SK-N-SH treated with all-trans-retinoic acid at 6 μM for 48 hours (cell line): ENCODE results near the gene SYT12.
A peak's percentile ranks its signal among the peaks of the same experiment; 100 is the strongest.

Source experiments
- ATAC-seq: fragments of 200-7000 bp; cut with Tn5 transposase; 3 replicates; pipeline ENCODE4 v1.9.1; 2020; ENCODE audit warnings: mild to moderate bottlenecking, moderate library complexity
- ARNTL ChIP-seq: fragments of 450-650 bp; formaldehyde crosslinking; IDR thresholded peaks from 2 replicates; pipeline ENCODE4 v1.5.0; 2020; ENCODE audit warnings: low read depth, mild to moderate bottlenecking, moderate library complexity, borderline replicate concordance
- BACH2 ChIP-seq: fragments of 250-450 bp; sonication (Bioruptor Pico); IDR thresholded peaks from 2 replicates; pipeline ENCODE4 v1.9.0; 2021; ENCODE audit warnings: mild to moderate bottlenecking, borderline replicate concordance
- CSDC2 ChIP-seq: fragments of 250-450 bp; sonication (Bioruptor Pico); IDR thresholded peaks from 2 replicates; pipeline ENCODE4 v1.5.0; 2020; ENCODE audit warnings: mild to moderate bottlenecking, moderate library complexity
- ESRRG ChIP-seq: fragments of 250-450 bp; sonication (Bioruptor Pico); IDR thresholded peaks from 2 replicates; pipeline ENCODE4 v1.6.1; 2021; ENCODE audit warnings: mild to moderate bottlenecking
- GLIS3 ChIP-seq: fragments of 250-450 bp; sonication (Bioruptor Pico); IDR thresholded peaks from 2 replicates; pipeline ENCODE4 v1.5.0; 2020; ENCODE audit warnings: mild to moderate bottlenecking, moderate library complexity
- ISL1 ChIP-seq: fragments of 250-450 bp; sonication (Bioruptor Pico); IDR thresholded peaks from 2 replicates; pipeline ENCODE4 v2.1.2; 2022; ENCODE audit warnings: mild to moderate bottlenecking, moderate library complexity
- OSR1 ChIP-seq: fragments of 250-450 bp; sonication (Bioruptor Pico); IDR thresholded peaks from 2 replicates; pipeline ENCODE4 v1.8.0; 2022; ENCODE audit warnings: moderate library complexity, mild to moderate bottlenecking, inconsistent platforms
- PPARA ChIP-seq: fragments of 250-450 bp; sonication (Bioruptor Pico); IDR thresholded peaks from 2 replicates; pipeline ENCODE4 v1.5.0; 2020; ENCODE audit warnings: mild to moderate bottlenecking, borderline replicate concordance
- RARB ChIP-seq: fragments of 250-450 bp; sonication (Bioruptor Pico); IDR thresholded peaks from 2 replicates; pipeline ENCODE4 v1.8.0; 2021; ENCODE audit warnings: mild to moderate bottlenecking, moderate library complexity
- SNAI2 ChIP-seq: fragments of 250-450 bp; sonication (Bioruptor Pico); IDR thresholded peaks from 2 replicates; pipeline ENCODE4 v1.5.0; 2020; ENCODE audit warnings: mild to moderate bottlenecking, moderate library complexity
- TCF4 ChIP-seq: fragments of 250-450 bp; sonication (Bioruptor Pico); IDR thresholded peaks from 2 replicates; pipeline ENCODE4 v1.8.0; 2021; ENCODE audit warnings: mild to moderate bottlenecking, moderate library complexity, borderline replicate concordance
- ZC3H10 ChIP-seq: fragments of 250-450 bp; sonication (Bioruptor Pico); IDR thresholded peaks from 2 replicates; pipeline ENCODE4 v1.5.1; 2021; ENCODE audit warnings: mild to moderate bottlenecking, moderate library complexity
- ZFP3 ChIP-seq: fragments of 250-450 bp; sonication (Bioruptor Pico); IDR thresholded peaks from 2 replicates; pipeline ENCODE4 v1.5.0; 2020; ENCODE audit warnings: mild to moderate bottlenecking, moderate library complexity
- ZFP30 ChIP-seq: fragments of 450-650 bp; formaldehyde crosslinking; IDR thresholded peaks from 2 replicates; pipeline ENCODE4 v1.5.0; 2022; ENCODE audit warnings: mild to moderate bottlenecking, moderate library complexity
- ZNF565 ChIP-seq: fragments of 450-650 bp; formaldehyde crosslinking; conservative IDR thresholded peaks from 2 replicates; pipeline ENCODE4 v1.5.0; 2020; ENCODE audit warnings: low read depth, mild to moderate bottlenecking, moderate library complexity
- ZNF70 ChIP-seq: fragments of 450-650 bp; formaldehyde crosslinking; IDR thresholded peaks from 2 replicates; pipeline ENCODE4 v1.5.0; 2020; ENCODE audit warnings: mild to moderate bottlenecking, moderate library complexity
- ZNF8 ChIP-seq: fragments of 450-650 bp; formaldehyde crosslinking; IDR thresholded peaks from 2 replicates; pipeline ENCODE4 v1.5.0; 2020; ENCODE audit warnings: mild to moderate bottlenecking, moderate library complexity
- TF ChIP-seq, protein P1 (sequence below): fragments of 250-450 bp; sonication (Bioruptor Pico); IDR thresholded peaks from 2 replicates; pipeline ENCODE4 v1.5.1; 2021; ENCODE audit warnings: mild to moderate bottlenecking, moderate library complexity
- TF ChIP-seq, protein P2 (sequence below): fragments of 250-450 bp; sonication (Bioruptor Pico); IDR thresholded peaks from 2 replicates; pipeline ENCODE4 v1.8.0; 2020; ENCODE audit warnings: mild to moderate bottlenecking, moderate library complexity, borderline replicate concordance
- TF ChIP-seq, protein P3 (sequence below): fragments of 250-450 bp; sonication (Bioruptor Pico); IDR thresholded peaks from 2 replicates; pipeline ENCODE4 v1.5.1; 2020; ENCODE audit warnings: low read depth, mild to moderate bottlenecking, moderate library complexity
- TF ChIP-seq, protein P4 (sequence below): fragments of 250-450 bp; sonication (Bioruptor Pico); IDR thresholded peaks from 2 replicates; pipeline ENCODE4 v1.8.0; 2021; ENCODE audit warnings: low read depth, mild to moderate bottlenecking, moderate library complexity, borderline replicate concordance
- TF ChIP-seq, protein P5 (sequence below): fragments of 250-450 bp; sonication (Bioruptor Pico); IDR thresholded peaks from 2 replicates; pipeline ENCODE4 v1.5.0; 2020; ENCODE audit warnings: mild to moderate bottlenecking, moderate library complexity

Gene SYT12, protein sequence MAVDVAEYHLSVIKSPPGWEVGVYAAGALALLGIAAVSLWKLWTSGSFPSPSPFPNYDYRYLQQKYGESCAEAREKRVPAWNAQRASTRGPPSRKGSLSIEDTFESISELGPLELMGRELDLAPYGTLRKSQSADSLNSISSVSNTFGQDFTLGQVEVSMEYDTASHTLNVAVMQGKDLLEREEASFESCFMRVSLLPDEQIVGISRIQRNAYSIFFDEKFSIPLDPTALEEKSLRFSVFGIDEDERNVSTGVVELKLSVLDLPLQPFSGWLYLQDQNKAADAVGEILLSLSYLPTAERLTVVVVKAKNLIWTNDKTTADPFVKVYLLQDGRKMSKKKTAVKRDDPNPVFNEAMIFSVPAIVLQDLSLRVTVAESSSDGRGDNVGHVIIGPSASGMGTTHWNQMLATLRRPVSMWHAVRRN

DNA sequence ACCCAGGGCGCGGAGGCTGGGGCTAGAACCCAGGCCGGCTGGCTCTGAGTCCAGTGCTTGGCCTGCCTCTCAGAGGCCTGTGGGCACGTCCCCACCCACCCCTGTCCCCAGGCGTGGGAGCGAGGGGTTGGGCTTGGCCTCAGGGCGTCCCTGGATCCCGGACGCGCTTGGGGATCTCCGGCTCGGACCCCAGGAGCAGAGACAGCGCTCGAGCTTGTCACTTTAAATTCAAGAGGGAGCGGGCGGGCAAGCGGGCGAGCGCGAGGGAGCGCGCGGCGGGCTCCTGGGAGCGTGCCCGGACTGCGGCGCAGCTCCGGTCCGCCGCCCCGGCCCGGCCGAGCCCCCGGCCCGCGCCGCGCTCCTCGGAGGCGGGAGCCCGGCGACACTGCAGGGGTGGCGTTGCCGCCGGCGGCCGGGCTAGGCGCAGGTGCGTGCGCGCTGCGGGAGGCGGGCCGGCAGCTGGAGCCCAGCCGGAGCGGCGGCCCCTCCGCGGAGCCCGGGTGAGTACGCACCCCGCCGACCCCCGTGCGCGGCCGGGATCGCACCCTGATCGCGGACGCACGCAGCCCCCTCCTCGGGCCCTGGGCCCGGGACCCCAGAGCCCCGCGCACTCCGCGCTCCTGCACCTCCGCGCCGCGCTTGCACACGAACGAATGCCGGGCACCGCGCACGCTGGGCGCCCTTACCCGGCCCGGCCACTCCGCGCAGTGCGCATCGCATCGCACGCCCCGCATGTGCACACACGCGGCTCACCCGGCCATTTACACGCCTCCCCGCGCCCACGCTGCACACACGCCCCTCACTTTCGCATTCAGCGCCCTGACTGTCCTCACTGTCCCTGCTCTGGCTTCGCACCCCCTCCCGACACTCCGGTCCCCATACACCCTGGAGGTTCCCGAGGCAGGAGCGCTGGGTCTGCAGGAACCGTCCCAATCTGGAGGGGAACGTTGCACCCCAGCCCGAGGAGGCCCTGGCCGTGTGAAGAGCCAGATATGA is at the start of gene SYT12:
TSS of gene SYT12 (plus strand) at position 174 of the 996 bp plus-strand sequence. CDS start 7,011 bp downstream, outside the sequence.
- peak; percentile 59 for ATAC-seq
- TF ChIP-seq CSDC2 (no peak), BACH2 (no peak), ZFP30 (CRISPR knock-in tag) (no peak), ARNTL (CRISPR knock-in tag) (no peak), ZFP3 (CRISPR knock-in tag) (no peak), SNAI2 (CRISPR knock-in tag) (no peak), ISL1 (CRISPR knock-in tag) (no peak), GLIS3 (no peak), ZNF8 (CRISPR knock-in tag) (no peak), ZC3H10 (no peak), ESRRG (CRISPR knock-in tag) (no peak), RARB (CRISPR knock-in tag) (no peak)
- TF ChIP-seq, protein P1, sequence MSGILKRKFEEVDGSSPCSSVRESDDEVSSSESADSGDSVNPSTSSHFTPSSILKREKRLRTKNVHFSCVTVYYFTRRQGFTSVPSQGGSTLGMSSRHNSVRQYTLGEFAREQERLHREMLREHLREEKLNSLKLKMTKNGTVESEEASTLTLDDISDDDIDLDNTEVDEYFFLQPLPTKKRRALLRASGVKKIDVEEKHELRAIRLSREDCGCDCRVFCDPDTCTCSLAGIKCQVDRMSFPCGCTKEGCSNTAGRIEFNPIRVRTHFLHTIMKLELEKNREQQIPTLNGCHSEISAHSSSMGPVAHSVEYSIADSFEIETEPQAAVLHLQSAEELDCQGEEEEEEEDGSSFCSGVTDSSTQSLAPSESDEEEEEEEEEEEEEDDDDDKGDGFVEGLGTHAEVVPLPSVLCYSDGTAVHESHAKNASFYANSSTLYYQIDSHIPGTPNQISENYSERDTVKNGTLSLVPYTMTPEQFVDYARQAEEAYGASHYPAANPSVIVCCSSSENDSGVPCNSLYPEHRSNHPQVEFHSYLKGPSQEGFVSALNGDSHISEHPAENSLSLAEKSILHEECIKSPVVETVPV (CRISPR knock-in tag) = no peak
- TF ChIP-seq, protein P2, sequence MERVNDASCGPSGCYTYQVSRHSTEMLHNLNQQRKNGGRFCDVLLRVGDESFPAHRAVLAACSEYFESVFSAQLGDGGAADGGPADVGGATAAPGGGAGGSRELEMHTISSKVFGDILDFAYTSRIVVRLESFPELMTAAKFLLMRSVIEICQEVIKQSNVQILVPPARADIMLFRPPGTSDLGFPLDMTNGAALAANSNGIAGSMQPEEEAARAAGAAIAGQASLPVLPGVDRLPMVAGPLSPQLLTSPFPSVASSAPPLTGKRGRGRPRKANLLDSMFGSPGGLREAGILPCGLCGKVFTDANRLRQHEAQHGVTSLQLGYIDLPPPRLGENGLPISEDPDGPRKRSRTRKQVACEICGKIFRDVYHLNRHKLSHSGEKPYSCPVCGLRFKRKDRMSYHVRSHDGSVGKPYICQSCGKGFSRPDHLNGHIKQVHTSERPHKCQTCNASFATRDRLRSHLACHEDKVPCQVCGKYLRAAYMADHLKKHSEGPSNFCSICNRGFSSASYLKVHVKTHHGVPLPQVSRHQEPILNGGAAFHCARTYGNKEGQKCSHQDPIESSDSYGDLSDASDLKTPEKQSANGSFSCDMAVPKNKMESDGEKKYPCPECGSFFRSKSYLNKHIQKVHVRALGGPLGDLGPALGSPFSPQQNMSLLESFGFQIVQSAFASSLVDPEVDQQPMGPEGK (CRISPR knock-in tag) = no peak
- TF ChIP-seq, protein P3, sequence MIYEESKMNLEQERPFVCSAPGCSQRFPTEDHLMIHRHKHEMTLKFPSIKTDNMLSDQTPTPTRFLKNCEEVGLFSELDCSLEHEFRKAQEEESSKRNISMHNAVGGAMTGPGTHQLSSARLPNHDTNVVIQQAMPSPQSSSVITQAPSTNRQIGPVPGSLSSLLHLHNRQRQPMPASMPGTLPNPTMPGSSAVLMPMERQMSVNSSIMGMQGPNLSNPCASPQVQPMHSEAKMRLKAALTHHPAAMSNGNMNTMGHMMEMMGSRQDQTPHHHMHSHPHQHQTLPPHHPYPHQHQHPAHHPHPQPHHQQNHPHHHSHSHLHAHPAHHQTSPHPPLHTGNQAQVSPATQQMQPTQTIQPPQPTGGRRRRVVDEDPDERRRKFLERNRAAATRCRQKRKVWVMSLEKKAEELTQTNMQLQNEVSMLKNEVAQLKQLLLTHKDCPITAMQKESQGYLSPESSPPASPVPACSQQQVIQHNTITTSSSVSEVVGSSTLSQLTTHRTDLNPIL (CRISPR knock-in tag) = no peak
- TF ChIP-seq, protein P4, sequence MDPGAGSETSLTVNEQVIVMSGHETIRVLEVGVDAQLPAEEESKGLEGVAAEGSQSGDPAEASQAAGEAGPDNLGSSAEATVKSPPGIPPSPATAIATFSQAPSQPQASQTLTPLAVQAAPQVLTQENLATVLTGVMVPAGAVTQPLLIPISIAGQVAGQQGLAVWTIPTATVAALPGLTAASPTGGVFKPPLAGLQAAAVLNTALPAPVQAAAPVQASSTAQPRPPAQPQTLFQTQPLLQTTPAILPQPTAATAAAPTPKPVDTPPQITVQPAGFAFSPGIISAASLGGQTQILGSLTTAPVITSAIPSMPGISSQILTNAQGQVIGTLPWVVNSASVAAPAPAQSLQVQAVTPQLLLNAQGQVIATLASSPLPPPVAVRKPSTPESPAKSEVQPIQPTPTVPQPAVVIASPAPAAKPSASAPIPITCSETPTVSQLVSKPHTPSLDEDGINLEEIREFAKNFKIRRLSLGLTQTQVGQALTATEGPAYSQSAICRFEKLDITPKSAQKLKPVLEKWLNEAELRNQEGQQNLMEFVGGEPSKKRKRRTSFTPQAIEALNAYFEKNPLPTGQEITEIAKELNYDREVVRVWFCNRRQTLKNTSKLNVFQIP (CRISPR knock-in tag) = no peak

DNA sequence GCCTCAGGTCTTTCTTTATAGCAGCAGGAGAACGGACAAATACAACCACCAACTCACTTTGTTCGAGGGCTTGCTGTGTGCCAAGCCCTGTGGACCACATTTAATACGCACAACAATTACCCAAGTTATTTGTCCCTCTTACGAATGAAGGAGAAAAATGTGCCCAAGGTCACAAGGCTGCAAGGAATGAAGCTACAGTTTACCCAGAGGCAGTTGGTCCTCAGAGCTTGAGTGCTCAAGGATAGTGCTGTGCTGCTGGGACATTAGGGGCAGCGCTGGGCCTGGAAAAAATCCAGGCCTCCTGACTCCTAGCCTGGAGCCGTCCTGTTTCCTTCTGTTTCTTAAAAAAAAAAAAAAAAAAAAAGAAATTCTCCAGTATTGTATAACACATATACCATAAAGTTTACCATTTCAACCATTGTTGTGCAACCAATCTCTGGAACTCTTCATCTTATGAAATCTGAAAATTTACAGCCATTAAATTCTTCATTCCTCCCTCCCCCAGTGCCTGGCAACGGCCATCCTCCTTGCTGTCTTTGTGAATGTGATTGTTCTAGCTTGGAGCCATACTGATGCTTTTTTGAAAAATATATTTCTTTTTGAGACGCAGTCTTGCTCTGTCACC is 48.9 kb upstream of the SYT12 start:
- TF ChIP-seq SNAI2 (CRISPR knock-in tag) = no peak
- TF ChIP-seq CSDC2 = no peak
- no peak for TF ChIP-seq ZNF565 (CRISPR knock-in tag)
- TF ChIP-seq ZNF70 (CRISPR knock-in tag) = no peak
- TF ChIP-seq OSR1 (CRISPR knock-in tag) = no peak
- TF ChIP-seq BACH2 = no peak
- TF ChIP-seq ZC3H10 = no peak
- no peak for TF ChIP-seq TCF4 (CRISPR knock-in tag)
- no peak for TF ChIP-seq PPARA (CRISPR knock-in tag)
- no peak for TF ChIP-seq ESRRG (CRISPR knock-in tag)
- TF ChIP-seq, protein P5, sequence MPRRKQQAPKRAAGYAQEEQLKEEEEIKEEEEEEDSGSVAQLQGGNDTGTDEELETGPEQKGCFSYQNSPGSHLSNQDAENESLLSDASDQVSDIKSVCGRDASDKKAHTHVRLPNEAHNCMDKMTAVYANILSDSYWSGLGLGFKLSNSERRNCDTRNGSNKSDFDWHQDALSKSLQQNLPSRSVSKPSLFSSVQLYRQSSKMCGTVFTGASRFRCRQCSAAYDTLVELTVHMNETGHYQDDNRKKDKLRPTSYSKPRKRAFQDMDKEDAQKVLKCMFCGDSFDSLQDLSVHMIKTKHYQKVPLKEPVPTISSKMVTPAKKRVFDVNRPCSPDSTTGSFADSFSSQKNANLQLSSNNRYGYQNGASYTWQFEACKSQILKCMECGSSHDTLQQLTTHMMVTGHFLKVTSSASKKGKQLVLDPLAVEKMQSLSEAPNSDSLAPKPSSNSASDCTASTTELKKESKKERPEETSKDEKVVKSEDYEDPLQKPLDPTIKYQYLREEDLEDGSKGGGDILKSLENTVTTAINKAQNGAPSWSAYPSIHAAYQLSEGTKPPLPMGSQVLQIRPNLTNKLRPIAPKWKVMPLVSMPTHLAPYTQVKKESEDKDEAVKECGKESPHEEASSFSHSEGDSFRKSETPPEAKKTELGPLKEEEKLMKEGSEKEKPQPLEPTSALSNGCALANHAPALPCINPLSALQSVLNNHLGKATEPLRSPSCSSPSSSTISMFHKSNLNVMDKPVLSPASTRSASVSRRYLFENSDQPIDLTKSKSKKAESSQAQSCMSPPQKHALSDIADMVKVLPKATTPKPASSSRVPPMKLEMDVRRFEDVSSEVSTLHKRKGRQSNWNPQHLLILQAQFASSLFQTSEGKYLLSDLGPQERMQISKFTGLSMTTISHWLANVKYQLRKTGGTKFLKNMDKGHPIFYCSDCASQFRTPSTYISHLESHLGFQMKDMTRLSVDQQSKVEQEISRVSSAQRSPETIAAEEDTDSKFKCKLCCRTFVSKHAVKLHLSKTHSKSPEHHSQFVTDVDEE = no peak
- ATAC-seq = no peak
